Left ventricle myocardium superior (tissue), 1 donor: ENCODE measurements around the gene DAPP1. TPM values are rescaled to one million over a fixed set of nuclear protein-coding genes. Genes with fewer than 3 reads are reported as not detected.

ENCODE experiments used
- ATAC-seq: fragments of 200-7000 bp; cut with Tn5 transposase; one replicate; pipeline ENCODE4 v1.9.1; 2020; ENCODE audit warnings: mild to moderate bottlenecking, moderate library complexity
- DNase-seq: peaks from one replicate; pipeline ENCODE4 v3.0.0-alpha.2; 2020
- intact Hi-C: fragments of 100-400 bp; cut with micrococcal nuclease; formaldehyde crosslinking; loops from one replicate; pipeline ENCODE4 v1.11.0; 2022
- total RNA-seq: library from RNA; stranded (reverse); fragmentation: NEBNext Ultra II Directional; extraction: Animal tissue kit (Norgen Biotek cat#: 25700); gene quantifications from one replicate; pipeline ENCODE4 v1.2.1, GENCODE V29; 2021
- donor health status: DM: no; HTN: yes; CAD: no; lungs with severe emphysema.

DAPP1 gene
- total RNA-seq, 1 donor from 2014 or later: 0.42 TPM

DNA sequence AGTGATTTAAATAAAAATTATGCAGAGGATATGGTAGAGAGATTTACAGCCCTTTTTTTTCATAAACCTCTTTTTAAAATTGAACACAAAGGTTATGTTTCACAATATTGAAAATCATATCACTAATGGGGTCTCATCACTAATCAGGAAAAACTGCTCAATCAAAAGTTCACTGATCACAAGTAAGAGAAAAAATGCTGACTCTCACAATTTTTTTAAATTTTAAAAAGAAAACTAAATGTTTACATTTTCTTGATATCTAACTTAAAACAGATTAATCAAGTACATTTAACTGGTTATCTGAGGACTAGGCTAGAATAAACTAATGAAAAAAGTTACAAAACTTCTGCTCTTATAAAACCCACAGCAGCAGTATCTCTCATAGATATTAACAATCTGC is 69.1 kb downstream of the DAPP1 start:
- no peak for ATAC-seq
- no peak for DNase-seq
- intact Hi-C loops: no loop called here

DNA sequence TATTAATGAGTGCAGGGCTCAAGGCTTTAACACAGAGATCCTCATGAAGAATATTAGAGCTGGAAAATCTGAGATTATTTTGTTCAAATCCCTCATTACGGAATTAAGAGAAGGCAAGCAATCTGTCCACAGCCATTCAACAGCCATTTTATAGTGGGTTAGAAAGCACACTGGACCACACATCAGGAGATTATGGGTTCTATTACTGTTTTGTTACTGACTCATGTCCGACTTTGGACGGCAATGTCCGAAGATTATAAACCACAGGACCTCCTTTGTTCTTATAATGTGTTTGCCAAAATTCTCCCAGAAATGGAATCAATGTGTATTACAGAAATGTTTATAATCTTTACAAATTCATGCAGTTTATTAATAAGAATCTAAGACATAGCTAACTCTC is 69.5 kb downstream of the DAPP1 start:
- intact Hi-C loops: no loop called here
- DNase-seq (no peak), ATAC-seq (no peak)

DNA sequence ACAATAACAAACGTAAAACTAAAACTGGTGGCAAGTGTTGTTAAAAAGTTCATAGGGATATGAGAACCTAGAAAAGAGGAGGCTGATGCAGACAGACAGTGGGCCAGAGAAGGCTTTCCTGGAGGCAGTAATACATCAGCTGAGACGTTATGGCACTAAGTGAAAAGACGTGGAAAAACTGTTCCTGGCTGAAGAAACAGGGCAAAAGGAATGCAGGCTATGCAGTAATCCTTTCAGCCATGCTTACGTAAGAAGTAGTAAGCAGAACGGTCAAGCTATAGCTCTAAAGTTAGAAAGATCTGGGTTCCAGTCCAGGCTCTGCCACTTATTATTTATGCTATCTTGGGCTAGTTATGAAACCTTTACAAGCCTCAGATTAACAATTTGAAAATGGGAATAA is 71.2 kb downstream of the DAPP1 start:
- DNase-seq (no peak), ATAC-seq (no peak)
- intact Hi-C loops: no loop called here

DNA sequence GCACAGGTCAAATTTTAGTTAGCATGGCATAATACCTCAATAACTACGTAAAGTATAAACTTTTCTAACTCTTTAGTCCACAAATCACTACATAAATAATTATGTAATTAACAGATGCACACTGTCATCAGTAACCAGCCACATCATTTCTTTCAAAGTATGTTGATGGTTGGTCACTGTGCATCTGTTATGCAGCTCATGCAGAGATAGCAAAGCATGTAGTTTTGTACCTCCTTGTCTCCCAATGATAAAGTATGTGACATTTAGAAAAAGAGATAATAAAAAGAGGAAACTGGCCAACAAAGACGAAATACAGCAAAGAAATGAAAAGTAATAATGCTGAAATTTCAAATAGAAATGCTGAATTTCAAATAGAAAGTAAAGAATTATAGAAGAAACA is 74.7 kb downstream of the DAPP1 start:
- ATAC-seq: no peak
- intact Hi-C loops: loop anchor here (5.0 kb wide), 2 partner anchors 56 to 329 kb away; partner anchors contain the start of genes DNAJB14 and TRMT10A
- DNase-seq: no peak

DNA sequence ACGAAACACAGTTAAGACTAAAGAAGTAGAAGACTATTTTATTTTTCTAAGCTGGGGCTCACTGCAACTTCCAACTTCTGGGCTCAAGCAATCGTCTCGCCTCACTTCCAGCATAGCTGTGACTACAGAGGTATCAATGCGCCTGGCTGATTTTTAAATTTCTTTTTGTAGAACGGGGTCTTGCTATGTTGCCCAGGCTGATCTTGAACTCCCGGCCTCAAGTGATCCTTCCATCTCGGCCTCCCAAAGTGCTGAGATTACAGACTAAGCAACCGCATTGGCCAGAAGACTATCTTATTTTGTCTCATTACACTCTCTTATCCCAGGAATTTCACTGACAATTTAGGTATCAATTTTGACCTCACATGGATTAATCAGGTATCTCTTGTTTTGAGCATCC is 76.4 kb downstream of the DAPP1 start:
- intact Hi-C loops: loop anchor here (5.0 kb wide), 2 partner anchors 54 to 331 kb away; partner anchors contain the start of genes DNAJB14 and TRMT10A
- ATAC-seq (no peak), DNase-seq (no peak)

DNA sequence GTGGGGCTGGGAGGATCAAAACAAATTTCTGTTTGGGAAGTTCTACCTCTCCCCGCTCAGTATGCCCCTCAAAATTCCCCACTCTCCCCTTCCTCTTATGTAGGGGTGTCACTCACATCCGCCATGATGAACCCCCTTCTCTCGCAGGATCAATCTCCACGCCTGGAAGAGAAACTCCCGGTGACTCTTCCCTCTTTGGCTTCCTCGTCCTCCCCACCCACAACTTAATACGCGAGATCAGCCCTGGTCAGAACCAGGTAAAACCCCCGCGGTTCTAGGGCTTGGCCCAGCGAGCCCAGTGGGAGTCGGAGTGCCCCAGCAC is 77.2 kb downstream of the DAPP1 start:
- intact Hi-C loops: loop anchor here (5.0 kb wide), 2 partner anchors 54 to 331 kb away; partner anchors contain the start of genes DNAJB14 and TRMT10A
- ATAC-seq (no peak), DNase-seq (no peak)

DNA sequence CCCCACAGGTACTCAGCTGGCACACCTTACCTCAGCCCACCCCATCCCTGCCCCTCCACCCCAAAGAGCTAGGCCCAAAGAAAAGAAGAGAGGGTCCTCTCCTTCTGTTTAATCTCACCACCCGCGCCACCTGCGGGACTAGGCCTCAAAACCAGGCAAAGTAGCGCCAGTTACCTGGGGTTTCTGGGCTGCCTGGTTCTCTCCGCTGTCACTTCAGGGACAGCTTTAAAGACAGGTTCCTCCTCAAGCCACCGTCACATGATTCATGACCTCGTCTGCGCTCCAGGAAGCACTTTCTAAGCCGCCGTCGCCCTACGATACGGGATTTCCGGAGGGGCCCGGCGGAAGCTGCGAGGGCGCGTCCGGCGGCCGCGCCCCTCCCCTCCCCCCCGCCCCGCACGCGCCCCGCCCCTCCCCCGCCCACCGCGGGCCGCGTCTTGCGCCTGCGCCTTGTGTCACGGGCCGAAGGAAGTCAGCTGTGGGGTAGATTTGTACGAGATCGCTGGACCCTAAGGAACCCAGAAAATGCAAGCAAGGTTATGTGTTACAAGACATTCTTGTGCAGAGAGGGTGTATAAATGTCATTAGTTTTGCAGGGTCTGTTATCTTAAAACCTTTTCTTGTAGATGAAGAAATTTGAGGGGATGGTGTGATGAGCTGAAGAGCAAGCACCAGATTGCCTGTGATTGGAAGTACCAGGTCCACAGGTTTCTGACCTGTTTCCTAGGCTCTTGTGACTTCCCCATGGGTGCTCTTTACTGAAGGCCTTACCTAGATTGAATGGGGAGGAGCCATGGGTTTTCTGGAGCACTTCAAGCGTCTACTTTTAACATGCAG is 77.8 kb downstream of the DAPP1 start, which contains the start of gene LAMTOR3:
Gene LAMTOR3, minus strand, starts transcription at position 267 of the 837 bp plus-strand sequence. CDS start 464 bp downstream, outside the sequence.
- DNase-seq (peak; percentile 93), ATAC-seq (peak; percentile 99)
- intact Hi-C loops: loop anchor here (5.0 kb wide), 2 partner anchors 53 to 332 kb away; partner anchors contain the start of genes DNAJB14 and TRMT10A

DNA sequence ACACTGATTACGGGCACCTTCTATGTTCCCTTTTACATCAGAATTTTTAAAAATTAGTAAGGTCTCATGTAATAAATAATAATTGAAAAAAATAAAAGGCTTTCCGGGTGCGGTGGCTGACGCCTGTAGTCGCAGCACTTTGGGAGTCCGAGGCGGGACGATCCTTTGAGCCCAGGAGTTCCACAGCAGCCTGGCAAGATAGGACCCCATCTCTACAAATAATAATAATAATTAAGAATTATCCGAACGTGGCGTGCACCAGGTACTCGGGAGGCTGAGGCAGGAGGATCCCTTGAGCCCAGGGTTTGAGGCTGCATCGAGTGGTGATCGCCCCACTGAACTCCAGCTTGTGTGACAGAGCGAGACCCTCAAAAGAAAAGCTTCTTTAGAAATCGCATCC is 78.4 kb downstream of the DAPP1 start:
- no peak for ATAC-seq
- intact Hi-C loops: loop anchor here (5.0 kb wide), 2 partner anchors 52 to 333 kb away; partner anchors contain the start of genes DNAJB14 and TRMT10A
- DNase-seq: no peak

DNA sequence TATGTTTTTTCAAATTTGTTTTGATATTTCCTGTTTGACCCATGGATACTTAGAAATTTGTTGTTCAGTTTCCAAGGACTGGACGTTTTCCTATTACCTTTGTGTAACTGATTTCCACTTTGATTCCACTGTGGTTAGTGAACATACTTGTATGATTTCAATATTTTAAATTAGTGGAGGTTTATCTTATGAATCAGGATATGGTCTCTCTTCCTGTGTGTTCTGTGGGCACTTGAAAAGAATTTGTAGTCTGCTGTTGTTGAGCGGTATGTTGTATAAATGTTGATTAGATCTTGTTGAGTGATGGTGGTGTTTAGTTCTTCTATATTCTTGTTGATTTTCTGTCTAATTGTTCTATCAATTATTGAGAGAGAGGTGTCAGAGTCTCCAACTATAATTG is 98.8 kb downstream of the DAPP1 start:
- no peak for ATAC-seq
- intact Hi-C loops: no loop called here
- DNase-seq: no peak

DNA sequence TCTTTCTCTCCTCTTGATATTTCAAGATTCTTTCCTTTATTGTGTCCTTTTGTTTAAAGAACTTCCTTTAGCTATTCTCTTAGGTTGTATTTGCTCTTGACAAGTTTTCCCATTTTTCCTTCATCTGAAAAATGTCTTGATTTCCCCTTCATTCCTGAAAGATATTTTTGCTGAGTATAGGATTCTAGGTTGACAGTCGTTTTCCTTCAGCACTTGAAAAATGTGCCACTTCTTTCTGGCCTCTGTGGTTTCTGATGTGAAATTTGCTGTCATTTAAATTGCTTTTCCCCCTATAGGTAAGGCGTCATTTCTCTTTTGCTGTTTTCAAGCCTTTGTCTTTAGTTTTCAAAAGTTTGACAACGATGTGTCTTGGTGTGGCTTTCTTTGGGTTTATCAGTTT is 100.9 kb downstream of the DAPP1 start:
- ATAC-seq: no peak
- no peak for DNase-seq
- intact Hi-C loops: no loop called here

DNA sequence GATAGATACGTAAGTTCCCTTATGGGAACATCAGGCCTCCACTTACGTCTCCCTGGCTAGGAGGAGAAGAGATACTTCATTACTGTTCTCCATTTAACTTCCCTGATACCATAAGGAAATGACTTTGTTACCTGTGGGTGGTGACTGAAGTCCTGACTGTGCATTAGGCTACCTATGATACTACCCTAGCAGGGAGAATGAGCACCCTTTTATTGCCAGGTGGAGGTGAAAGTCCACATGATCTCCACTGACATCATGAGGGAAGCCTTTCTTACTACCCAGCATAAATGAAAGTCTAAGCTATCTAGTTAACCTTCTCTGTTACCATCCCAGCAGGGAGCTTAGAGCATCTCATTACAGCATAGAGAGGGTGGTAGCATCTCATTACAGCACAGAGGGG is 102.0 kb downstream of the DAPP1 start:
- DNase-seq (no peak), ATAC-seq (no peak)
- intact Hi-C loops: no loop called here

Other genes with a start within 250 kb of the DAPP1 start
- 2.0 TPM for gene MTTP, start 242.0 kb upstream of the DAPP1 start, total RNA-seq
- gene C4orf54, start 159.0 kb upstream of the DAPP1 start, total RNA-seq: 0.77 TPM
- 38.9 TPM for gene LAMTOR3, start 77.6 kb downstream of the DAPP1 start, total RNA-seq
- gene DNAJB14, start 129.8 kb downstream of the DAPP1 start, total RNA-seq: 18.2 TPM
- gene H2AZ1, start 133.4 kb downstream of the DAPP1 start, total RNA-seq: 83.0 TPM